Measurements from ENCODE around the gene CTAG1A.

GRCh38 chrX:154598656-154599055 is 13.7 kb downstream of the CTAG1A start:
- TF ChIP-seq EP300 (IDR thresholded peaks at IDR 0.05; ENCODE audit: low read depth) (no peak), POLR2A (IDR thresholded peaks at IDR 0.05) (no peak), CTCF (IDR thresholded peaks at IDR 0.05) (no peak)

Data from transverse colon (tissue), 3 donors.